ENCODE measurements around the gene GLIS1.

- TF ChIP-seq, protein P1, sequence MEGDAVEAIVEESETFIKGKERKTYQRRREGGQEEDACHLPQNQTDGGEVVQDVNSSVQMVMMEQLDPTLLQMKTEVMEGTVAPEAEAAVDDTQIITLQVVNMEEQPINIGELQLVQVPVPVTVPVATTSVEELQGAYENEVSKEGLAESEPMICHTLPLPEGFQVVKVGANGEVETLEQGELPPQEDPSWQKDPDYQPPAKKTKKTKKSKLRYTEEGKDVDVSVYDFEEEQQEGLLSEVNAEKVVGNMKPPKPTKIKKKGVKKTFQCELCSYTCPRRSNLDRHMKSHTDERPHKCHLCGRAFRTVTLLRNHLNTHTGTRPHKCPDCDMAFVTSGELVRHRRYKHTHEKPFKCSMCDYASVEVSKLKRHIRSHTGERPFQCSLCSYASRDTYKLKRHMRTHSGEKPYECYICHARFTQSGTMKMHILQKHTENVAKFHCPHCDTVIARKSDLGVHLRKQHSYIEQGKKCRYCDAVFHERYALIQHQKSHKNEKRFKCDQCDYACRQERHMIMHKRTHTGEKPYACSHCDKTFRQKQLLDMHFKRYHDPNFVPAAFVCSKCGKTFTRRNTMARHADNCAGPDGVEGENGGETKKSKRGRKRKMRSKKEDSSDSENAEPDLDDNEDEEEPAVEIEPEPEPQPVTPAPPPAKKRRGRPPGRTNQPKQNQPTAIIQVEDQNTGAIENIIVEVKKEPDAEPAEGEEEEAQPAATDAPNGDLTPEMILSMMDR (IDR thresholded peaks at IDR 0.05): no peak
- TF ChIP-seq POLR2A (IDR thresholded peaks at IDR 0.05): no peak
Observed at GRCh38 chr1:53731779-53732305, 7.1 kb downstream of the GLIS1 start.

All from vagina (tissue), 2 donors.